Liver (tissue), 9 donors: ENCODE data around the gene DNAJC5. TPM values are rescaled to one million over a fixed set of nuclear protein-coding genes. Genes with fewer than 3 reads are reported as not detected.
A peak's percentile ranks its signal among the peaks of the same experiment; 100 is the strongest.

Experiments used
- DNase-seq: peaks from one replicate; pipeline ENCODE4 v3.0.0-alpha.2; 2017; ENCODE audit warnings: low spot score
- H3K27ac ChIP-seq, 2 donors: one replicate each; pipeline ENCODE4 v1.7.0; 2013; ENCODE audit warnings: inconsistent platforms in 2 of 2, low read length in 2 of 2, control low read depth in 1 of 2, low read depth in 1 of 2, mild to moderate bottlenecking in 1 of 2
- H3K27me3 ChIP-seq, 4 donors: one replicate each; pipeline versions ENCODE4 v1.6.1 to v1.7.0; 2013; ENCODE audit warnings: low read length in 3 of 4, inconsistent platforms in 1 of 4, mild to moderate bottlenecking in 1 of 4, moderate library complexity in 1 of 4; ENCODE audit not compliant: control insufficient read depth in 4 of 4, insufficient read depth in 4 of 4
- H3K36me3 ChIP-seq, 4 donors: one replicate each; pipeline versions ENCODE4 v1.6.1 to v1.7.0; 2013; ENCODE audit warnings: low read length in 3 of 4, mild to moderate bottlenecking in 3 of 4, low read depth in 1 of 4, moderate library complexity in 1 of 4; ENCODE audit not compliant: control insufficient read depth in 4 of 4, insufficient read depth in 3 of 4
- H3K4me1 ChIP-seq, 4 donors: one replicate each; pipeline versions ENCODE4 v1.6.1 to v1.7.0; 2013; ENCODE audit warnings: low read length in 3 of 4, mild to moderate bottlenecking in 3 of 4, moderate library complexity in 1 of 4; ENCODE audit not compliant: control insufficient read depth in 4 of 4, insufficient read depth in 4 of 4
- H3K4me3 ChIP-seq, 3 donors: one replicate each; pipeline versions ENCODE4 v1.6.1 to v1.7.0; 2013; ENCODE audit warnings: low read length in 3 of 3, control low read depth in 1 of 3, low read depth in 1 of 3, mild to moderate bottlenecking in 1 of 3
- H3K9ac ChIP-seq, 2 donors: one replicate each; pipeline ENCODE4 v1.7.0; 2013; ENCODE audit warnings: low read length in 2 of 2, mild to moderate bottlenecking in 2 of 2, moderate library complexity in 2 of 2, control low read depth in 1 of 2, low read depth in 1 of 2
- H3K9me3 ChIP-seq, 4 donors: one replicate each; pipeline versions ENCODE4 v1.6.1 to v1.7.0; 2013; ENCODE audit warnings: low read length in 3 of 4; ENCODE audit not compliant: control insufficient read depth in 4 of 4
- EGR1 ChIP-seq, 2 donors: IDR thresholded peaks; 2 replicates each; pipeline ENCODE4 v1.6.1; 2016 to 2018; ENCODE audit warnings: antibody characterized with exemption in 2 of 2, low read depth in 2 of 2
- FOXA1 ChIP-seq: IDR thresholded peaks from 2 replicates; pipeline ENCODE4 v1.6.1; 2016; ENCODE audit warnings: antibody characterized with exemption
- FOXA2 ChIP-seq: IDR thresholded peaks from 2 replicates; pipeline ENCODE4 v1.6.1; 2016; ENCODE audit warnings: antibody characterized with exemption
- GABPA ChIP-seq, 2 donors: IDR thresholded peaks in 1 of 2; conservative IDR thresholded peaks in 1 of 2; 2 replicates each; pipeline ENCODE4 v1.6.1; 2016; ENCODE audit warnings: antibody characterized with exemption in 2 of 2, mild to moderate bottlenecking in 1 of 2, moderate library complexity in 1 of 2
- HNF4A ChIP-seq, 2 donors: conservative IDR thresholded peaks; 2 replicates each; pipeline ENCODE4 v1.6.1; 2016; ENCODE audit warnings: antibody characterized with exemption in 2 of 2, mild to moderate bottlenecking in 2 of 2
- HNF4G ChIP-seq: IDR thresholded peaks from 2 replicates; pipeline ENCODE4 v1.6.1; 2016; ENCODE audit warnings: antibody characterized with exemption
- JUND ChIP-seq, 2 donors: IDR thresholded peaks; 2 replicates each; pipeline ENCODE4 v1.6.1; 2016; ENCODE audit warnings: antibody characterized with exemption in 2 of 2
- NR2F2 ChIP-seq: IDR thresholded peaks from 2 replicates; pipeline ENCODE4 v1.6.1; 2016; ENCODE audit warnings: antibody characterized with exemption
- RAD21 ChIP-seq, 2 donors: IDR thresholded peaks; 2 replicates each; pipeline ENCODE4 v1.6.1; 2016; ENCODE audit warnings: antibody characterized with exemption in 2 of 2, mild to moderate bottlenecking in 2 of 2
- RXRA ChIP-seq, 2 donors: IDR thresholded peaks; 2 replicates each; pipeline ENCODE4 v1.6.1; 2017 to 2018; ENCODE audit warnings: antibody characterized with exemption in 2 of 2, mild to moderate bottlenecking in 1 of 2
- SP1 ChIP-seq: IDR thresholded peaks from 2 replicates; pipeline ENCODE4 v1.6.1; 2018; ENCODE audit warnings: antibody characterized with exemption, mild to moderate bottlenecking
- TAF1 ChIP-seq: conservative IDR thresholded peaks from 2 replicates; pipeline ENCODE4 v1.6.1; 2016; ENCODE audit warnings: antibody characterized with exemption, mild to moderate bottlenecking
- YY1 ChIP-seq: IDR thresholded peaks from 2 replicates; pipeline ENCODE4 v1.6.1; 2016; ENCODE audit warnings: antibody characterized with exemption, mild to moderate bottlenecking
- WGBS: extraction: QIAGEN DNeasy Blood & Tissue Kit; methylation state at CpG from one replicate; pipeline ENCODE4 v1.1.7; 2013; 5-methylcytosine and 5-hydroxymethylcytosine counted together
- polyA plus RNA-seq, 2 donors: library from polyadenylated mRNA; stranded (reverse) in 1 of 2; unstranded in 1 of 2; fragments of 200-250 nt in 1 of 2; fragments of >200 nt in 1 of 2; fragmentation: Nextera tagmentation in 1 of 2; extraction: Ambion mirVana in 1 of 2; gene quantifications; one replicate each; pipeline versions ENCODE4 v1.2.1 to v1.2.3, GENCODE V29; 2013 to 2015
- total RNA-seq, 2 donors: library from RNA; depleted of rRNA; stranded (reverse); fragments of >200 nt; gene quantifications; one replicate each; pipeline ENCODE4 v1.2.3, GENCODE V29; 2014
- TF ChIP-seq, protein P1 (sequence below): IDR thresholded peaks from 2 replicates; pipeline ENCODE4 v1.6.1; 2016; ENCODE audit warnings: antibody characterized with exemption
- TF ChIP-seq, protein P2 (sequence below): fragments of 150-350 bp; IDR thresholded peaks from 2 replicates; pipeline ENCODE4 v1.5.1; 2017; ENCODE audit warnings: improper control_type of control experiment, low read depth, low read length; ENCODE audit not compliant: missing input control
- TF ChIP-seq, protein P3 (sequence below): IDR thresholded peaks from 2 replicates; pipeline ENCODE4 v1.6.1; 2016; ENCODE audit warnings: antibody characterized with exemption
- TF ChIP-seq, protein P4 (sequence below): IDR thresholded peaks from 2 replicates; pipeline ENCODE4 v1.6.1; 2016; ENCODE audit warnings: antibody characterized with exemption, mild to moderate bottlenecking
- TF ChIP-seq, protein P5 (sequence below): IDR thresholded peaks from 2 replicates; pipeline ENCODE4 v1.6.1; 2016; ENCODE audit warnings: antibody characterized with exemption
- donor health status: healthy.
- donor health status: healthy.
- donor health status: healthy.
- donor health status: healthy.
- donor health status: healthy.

DNAJC5 gene
- total and polyA plus RNA-seq, 4 donors: 8.2 to 28.6 (median 18.7) TPM

DNA sequence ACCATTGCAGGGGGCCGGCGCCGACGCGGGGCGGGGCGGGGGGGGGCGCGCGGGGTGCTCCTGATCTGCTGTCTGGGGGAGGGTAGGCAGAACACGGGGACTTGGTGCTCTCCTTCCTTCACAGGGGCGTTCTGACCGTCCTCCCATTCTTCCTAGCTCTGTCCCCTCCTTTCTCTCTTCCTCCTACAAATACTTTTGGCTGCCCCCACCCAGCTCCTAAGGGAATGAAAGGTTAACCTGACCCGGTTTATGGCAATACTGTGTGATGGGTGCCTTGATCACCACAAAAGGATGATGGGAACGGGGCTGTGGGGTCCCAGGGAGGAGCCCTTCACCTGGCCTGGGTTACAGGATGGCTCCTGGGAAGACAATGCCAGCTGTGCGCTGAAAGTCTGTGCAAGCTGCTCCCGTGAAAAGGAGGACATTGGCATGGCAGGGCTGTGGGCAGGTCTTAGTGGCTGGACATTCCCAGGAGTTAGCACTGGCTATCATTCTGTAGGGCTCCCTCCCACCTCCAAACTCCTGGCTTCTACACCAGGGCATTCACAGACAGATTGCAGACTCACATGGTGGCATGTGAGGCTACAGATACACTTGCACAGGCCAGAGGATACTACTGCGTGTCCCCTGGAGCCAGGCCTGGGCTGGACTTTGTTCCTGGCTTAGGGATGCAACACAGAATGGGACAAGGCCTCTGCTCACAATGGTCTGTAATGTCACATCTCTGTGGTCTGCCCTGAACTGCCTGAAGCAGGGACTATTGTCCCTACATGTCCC lies 31.7 kb upstream of the DNAJC5 start:
- Histone ChIP-seq H3K4me3 (peak overlapping the region; percentile 53 to 70 (median 63)), H3K4me1 (peaks cover 6 to 39% (median 20%) of the 10 kb centered on the region in 4 donors), H3K9me3 (no peaks in the 10 kb centered on the region), H3K27me3 (no peaks in the 10 kb centered on the region), H3K9ac (peak overlapping the region; percentile 21 to 90), H3K27ac (peak overlapping the region; percentile 86 to 89), H3K36me3 (peaks cover 0 to 2% (median 0%) of the 10 kb centered on the region in 4 donors)
- no peak for DNase-seq
- TF ChIP-seq, protein P1, sequence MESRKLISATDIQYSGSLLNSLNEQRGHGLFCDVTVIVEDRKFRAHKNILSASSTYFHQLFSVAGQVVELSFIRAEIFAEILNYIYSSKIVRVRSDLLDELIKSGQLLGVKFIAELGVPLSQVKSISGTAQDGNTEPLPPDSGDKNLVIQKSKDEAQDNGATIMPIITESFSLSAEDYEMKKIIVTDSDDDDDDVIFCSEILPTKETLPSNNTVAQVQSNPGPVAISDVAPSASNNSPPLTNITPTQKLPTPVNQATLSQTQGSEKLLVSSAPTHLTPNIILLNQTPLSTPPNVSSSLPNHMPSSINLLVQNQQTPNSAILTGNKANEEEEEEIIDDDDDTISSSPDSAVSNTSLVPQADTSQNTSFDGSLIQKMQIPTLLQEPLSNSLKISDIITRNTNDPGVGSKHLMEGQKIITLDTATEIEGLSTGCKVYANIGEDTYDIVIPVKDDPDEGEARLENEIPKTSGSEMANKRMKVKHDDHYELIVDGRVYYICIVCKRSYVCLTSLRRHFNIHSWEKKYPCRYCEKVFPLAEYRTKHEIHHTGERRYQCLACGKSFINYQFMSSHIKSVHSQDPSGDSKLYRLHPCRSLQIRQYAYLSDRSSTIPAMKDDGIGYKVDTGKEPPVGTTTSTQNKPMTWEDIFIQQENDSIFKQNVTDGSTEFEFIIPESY: no peak
- TF ChIP-seq HNF4A (conservative IDR thresholded peaks at IDR 0.05) (peak; percentile 32 to 58), HNF4G (no peak), JUND (IDR thresholded peaks at IDR 0.05) (no peak)
- WGBS: 81% methylated on average over 18 of the region's 18 CpGs

DNA sequence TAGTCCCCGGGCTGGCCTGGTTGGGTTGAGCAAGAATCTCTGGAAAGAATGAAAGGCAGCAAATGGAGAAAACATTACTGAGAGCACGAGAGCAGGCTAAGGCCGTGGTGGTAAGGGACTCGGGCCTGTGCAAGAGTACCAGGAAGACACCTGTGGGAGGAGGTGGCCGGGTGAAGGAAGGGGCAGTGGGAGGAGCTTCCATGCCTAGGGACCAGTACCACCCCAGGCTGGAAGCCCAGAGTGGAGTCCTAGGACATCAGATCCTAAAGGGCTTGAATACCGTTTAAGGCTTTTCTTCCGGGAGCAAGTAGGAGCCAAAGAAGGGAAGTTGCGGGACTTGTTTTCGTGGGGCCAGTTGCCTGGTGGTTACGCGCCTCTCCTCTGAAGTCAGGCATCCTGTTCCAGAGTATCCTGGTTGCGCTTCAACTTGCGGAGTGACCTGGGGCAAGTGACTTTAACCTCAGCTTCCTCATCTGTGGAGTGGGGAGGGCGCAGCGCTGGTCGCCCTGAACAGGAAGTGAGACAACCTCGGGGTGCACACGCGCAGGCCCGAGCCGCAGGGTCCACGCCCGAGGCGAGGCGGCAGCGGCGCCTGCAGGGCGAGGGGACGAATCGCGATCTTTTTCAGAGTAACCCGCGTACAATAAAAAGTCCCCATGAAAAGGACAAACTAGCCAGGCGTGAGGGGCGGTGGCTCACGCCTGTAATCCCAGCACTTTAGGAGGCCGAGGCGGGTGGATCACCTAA lies 31.0 kb upstream of the DNAJC5 start:
- peak; percentile 66 for DNase-seq
- H3K4me3 ChIP-seq: peak overlapping the region; percentile 53 to 70 (median 63)
- peak overlapping the region; percentile 74 to 90 for H3K9ac ChIP-seq
- H3K36me3 ChIP-seq: peaks cover 0 to 5% (median 2%) of the 10 kb centered on the region in 4 donors
- H3K27ac ChIP-seq: peak overlapping the region; percentile 86 to 89
- H3K9me3 ChIP-seq: no peaks in the 10 kb centered on the region
- no peaks in the 10 kb centered on the region for H3K27me3 ChIP-seq
- TF ChIP-seq TAF1: no peak
- peak in 1 of 2 donors; percentile 38 for TF ChIP-seq HNF4A (conservative IDR thresholded peaks at IDR 0.05)
- peak; percentile 52 for TF ChIP-seq SP1
- peak; percentile 41 to 84 for TF ChIP-seq GABPA (IDR thresholded peaks at IDR 0.05 in 1 of 2, conservative IDR thresholded peaks at IDR 0.05 in 1 of 2)
- no peak for TF ChIP-seq YY1
- TF ChIP-seq NR2F2: peak; percentile 66
- TF ChIP-seq JUND (IDR thresholded peaks at IDR 0.05): peak in 1 of 2 donors; percentile 9
- TF ChIP-seq, protein P2, sequence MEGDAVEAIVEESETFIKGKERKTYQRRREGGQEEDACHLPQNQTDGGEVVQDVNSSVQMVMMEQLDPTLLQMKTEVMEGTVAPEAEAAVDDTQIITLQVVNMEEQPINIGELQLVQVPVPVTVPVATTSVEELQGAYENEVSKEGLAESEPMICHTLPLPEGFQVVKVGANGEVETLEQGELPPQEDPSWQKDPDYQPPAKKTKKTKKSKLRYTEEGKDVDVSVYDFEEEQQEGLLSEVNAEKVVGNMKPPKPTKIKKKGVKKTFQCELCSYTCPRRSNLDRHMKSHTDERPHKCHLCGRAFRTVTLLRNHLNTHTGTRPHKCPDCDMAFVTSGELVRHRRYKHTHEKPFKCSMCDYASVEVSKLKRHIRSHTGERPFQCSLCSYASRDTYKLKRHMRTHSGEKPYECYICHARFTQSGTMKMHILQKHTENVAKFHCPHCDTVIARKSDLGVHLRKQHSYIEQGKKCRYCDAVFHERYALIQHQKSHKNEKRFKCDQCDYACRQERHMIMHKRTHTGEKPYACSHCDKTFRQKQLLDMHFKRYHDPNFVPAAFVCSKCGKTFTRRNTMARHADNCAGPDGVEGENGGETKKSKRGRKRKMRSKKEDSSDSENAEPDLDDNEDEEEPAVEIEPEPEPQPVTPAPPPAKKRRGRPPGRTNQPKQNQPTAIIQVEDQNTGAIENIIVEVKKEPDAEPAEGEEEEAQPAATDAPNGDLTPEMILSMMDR: peak; percentile 56
- TF ChIP-seq FOXA2: no peak
- TF ChIP-seq, protein P3, sequence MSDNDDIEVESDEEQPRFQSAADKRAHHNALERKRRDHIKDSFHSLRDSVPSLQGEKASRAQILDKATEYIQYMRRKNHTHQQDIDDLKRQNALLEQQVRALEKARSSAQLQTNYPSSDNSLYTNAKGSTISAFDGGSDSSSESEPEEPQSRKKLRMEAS: no peak
- peak; percentile 81 to 83 for TF ChIP-seq RAD21 (IDR thresholded peaks at IDR 0.05)
- TF ChIP-seq, protein P4, sequence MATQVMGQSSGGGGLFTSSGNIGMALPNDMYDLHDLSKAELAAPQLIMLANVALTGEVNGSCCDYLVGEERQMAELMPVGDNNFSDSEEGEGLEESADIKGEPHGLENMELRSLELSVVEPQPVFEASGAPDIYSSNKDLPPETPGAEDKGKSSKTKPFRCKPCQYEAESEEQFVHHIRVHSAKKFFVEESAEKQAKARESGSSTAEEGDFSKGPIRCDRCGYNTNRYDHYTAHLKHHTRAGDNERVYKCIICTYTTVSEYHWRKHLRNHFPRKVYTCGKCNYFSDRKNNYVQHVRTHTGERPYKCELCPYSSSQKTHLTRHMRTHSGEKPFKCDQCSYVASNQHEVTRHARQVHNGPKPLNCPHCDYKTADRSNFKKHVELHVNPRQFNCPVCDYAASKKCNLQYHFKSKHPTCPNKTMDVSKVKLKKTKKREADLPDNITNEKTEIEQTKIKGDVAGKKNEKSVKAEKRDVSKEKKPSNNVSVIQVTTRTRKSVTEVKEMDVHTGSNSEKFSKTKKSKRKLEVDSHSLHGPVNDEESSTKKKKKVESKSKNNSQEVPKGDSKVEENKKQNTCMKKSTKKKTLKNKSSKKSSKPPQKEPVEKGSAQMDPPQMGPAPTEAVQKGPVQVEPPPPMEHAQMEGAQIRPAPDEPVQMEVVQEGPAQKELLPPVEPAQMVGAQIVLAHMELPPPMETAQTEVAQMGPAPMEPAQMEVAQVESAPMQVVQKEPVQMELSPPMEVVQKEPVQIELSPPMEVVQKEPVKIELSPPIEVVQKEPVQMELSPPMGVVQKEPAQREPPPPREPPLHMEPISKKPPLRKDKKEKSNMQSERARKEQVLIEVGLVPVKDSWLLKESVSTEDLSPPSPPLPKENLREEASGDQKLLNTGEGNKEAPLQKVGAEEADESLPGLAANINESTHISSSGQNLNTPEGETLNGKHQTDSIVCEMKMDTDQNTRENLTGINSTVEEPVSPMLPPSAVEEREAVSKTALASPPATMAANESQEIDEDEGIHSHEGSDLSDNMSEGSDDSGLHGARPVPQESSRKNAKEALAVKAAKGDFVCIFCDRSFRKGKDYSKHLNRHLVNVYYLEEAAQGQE: peak; percentile 27
- TF ChIP-seq, protein P1: no peak
- TF ChIP-seq, protein P5, sequence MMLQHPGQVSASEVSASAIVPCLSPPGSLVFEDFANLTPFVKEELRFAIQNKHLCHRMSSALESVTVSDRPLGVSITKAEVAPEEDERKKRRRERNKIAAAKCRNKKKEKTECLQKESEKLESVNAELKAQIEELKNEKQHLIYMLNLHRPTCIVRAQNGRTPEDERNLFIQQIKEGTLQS: no peak
- TF ChIP-seq EGR1 (IDR thresholded peaks at IDR 0.05; ENCODE audit: low read depth in 2 of 2): no peak
- no peak for TF ChIP-seq HNF4G
- peak; percentile 33 to 64 for TF ChIP-seq RXRA (IDR thresholded peaks at IDR 0.05)
- TF ChIP-seq FOXA1: peak; percentile 13
- 2% methylated on average over 38 of the region's 38 CpGs for WGBS
- H3K4me1 ChIP-seq: peaks cover 4 to 36% (median 17%) of the 10 kb centered on the region in 4 donors
